Upper lobe of left lung (tissue), 4 donors: ENCODE measurements around the gene TMEM92.

Experiments
- EP300 ChIP-seq, 4 donors: sonication (generic); formaldehyde crosslinking; IDR thresholded peaks; one replicate each; pipeline ENCODE4 v1.5.1; 2017; ENCODE audit warnings: antibody characterized with exemption in 4 of 4, control low read depth in 2 of 4
- POLR2A ChIP-seq, 4 donors: fragments of 450-650 bp; IDR thresholded peaks; one replicate each; pipeline ENCODE4 v1.5.1; 2016 to 2017; ENCODE audit warnings: antibody characterized with exemption in 4 of 4, mild to moderate bottlenecking in 2 of 4
- POLR2AphosphoS5 ChIP-seq, 2 donors: sonication (generic); formaldehyde crosslinking; IDR thresholded peaks; one replicate each; pipeline ENCODE4 v1.5.1; 2017; ENCODE audit warnings: antibody characterized with exemption in 2 of 2
- TF ChIP-seq, protein P1 (sequence below), 6 experiments: fragments of 450-650 bp in 4 of 6; fragments of 200-600 bp in 2 of 6; sonication (generic) in 2 of 6; IDR thresholded peaks; one replicate each; pipeline ENCODE4 v1.5.1; 2016 to 2019; ENCODE audit warnings: antibody characterized with exemption in 6 of 6

DNA sequence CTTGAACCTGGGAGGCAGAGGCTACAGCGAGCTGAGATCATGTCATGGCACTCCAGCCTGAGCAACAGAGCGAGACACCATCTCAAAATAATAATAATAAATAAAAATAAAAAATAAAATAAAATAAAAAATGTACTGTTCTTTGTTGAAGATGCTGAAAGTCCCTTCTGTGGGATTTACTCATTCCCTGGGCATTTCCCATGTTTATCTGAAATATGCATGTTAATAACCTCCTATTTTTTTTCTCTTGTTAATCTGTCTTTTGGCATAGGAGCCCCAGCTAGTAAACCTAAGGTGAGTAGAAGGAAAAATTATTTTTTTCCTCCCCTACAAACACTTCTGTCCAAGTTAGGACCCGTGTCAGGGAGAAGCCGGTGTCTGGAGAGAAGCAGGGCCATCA lies 34.4 kb downstream of the TMEM92 start:
- no peak for TF ChIP-seq POLR2A (IDR thresholded peaks at IDR 0.05)
- TF ChIP-seq, protein P1, sequence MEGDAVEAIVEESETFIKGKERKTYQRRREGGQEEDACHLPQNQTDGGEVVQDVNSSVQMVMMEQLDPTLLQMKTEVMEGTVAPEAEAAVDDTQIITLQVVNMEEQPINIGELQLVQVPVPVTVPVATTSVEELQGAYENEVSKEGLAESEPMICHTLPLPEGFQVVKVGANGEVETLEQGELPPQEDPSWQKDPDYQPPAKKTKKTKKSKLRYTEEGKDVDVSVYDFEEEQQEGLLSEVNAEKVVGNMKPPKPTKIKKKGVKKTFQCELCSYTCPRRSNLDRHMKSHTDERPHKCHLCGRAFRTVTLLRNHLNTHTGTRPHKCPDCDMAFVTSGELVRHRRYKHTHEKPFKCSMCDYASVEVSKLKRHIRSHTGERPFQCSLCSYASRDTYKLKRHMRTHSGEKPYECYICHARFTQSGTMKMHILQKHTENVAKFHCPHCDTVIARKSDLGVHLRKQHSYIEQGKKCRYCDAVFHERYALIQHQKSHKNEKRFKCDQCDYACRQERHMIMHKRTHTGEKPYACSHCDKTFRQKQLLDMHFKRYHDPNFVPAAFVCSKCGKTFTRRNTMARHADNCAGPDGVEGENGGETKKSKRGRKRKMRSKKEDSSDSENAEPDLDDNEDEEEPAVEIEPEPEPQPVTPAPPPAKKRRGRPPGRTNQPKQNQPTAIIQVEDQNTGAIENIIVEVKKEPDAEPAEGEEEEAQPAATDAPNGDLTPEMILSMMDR (IDR thresholded peaks at IDR 0.05): no peak
- TF ChIP-seq POLR2AphosphoS5 (IDR thresholded peaks at IDR 0.05): no peak
- TF ChIP-seq EP300 (IDR thresholded peaks at IDR 0.05): no peak
